Gastroesophageal sphincter (tissue), 4 donors: Measurements from ENCODE around the gene NRXN2. TPM values are rescaled to one million over a fixed set of nuclear protein-coding genes. Genes with fewer than 3 reads are reported as not detected.

Source experiments
- ATAC-seq: fragments of 150-250 bp; one replicate; pipeline ENCODE4 v1.9.1; 2016; ENCODE audit warnings: mild to moderate bottlenecking, moderate library complexity
- H3K27ac ChIP-seq, 4 donors: fragments of 200-600 bp; sonication (generic) in 3 of 4; 1 replicate in 3 of 4; 2 replicates in 1 of 4; pipeline ENCODE4 v1.5.1; 2016 to 2019
- H3K27me3 ChIP-seq: fragments of 200-600 bp; sonication (generic); one replicate; pipeline ENCODE4 v1.5.1; 2019
- H3K36me3 ChIP-seq, 2 donors: fragments of 200-600 bp; sonication (generic); one replicate each; pipeline ENCODE4 v1.5.1; 2019; ENCODE audit warnings: control low read depth in 1 of 2
- H3K4me1 ChIP-seq, 3 donors: fragments of 200-600 bp; sonication (generic); 1 replicate in 2 of 3; 2 replicates in 1 of 3; pipeline ENCODE4 v1.5.1; 2016 to 2019; ENCODE audit warnings: control low read depth in 2 of 3
- H3K4me3 ChIP-seq, 2 donors: fragments of 200-600 bp; sonication (generic); one replicate each; pipeline ENCODE4 v1.5.1; 2019; ENCODE audit warnings: mild to moderate bottlenecking in 1 of 2, moderate library complexity in 1 of 2
- H3K9me3 ChIP-seq, 3 donors: fragments of 200-600 bp; sonication (generic); one replicate each; pipeline ENCODE4 v1.5.1; 2017 to 2019; ENCODE audit warnings: control low read depth in 2 of 3
- CTCF ChIP-seq, 4 experiments: fragments of 200-600 bp in 2 of 4; fragments of 450-650 bp in 2 of 4; sonication (generic) in 1 of 4; IDR thresholded peaks; one replicate each; pipeline ENCODE4 v1.5.1; 2017 to 2019; ENCODE audit warnings: antibody characterized with exemption in 4 of 4, mild to moderate bottlenecking in 2 of 4, moderate library complexity in 2 of 4
- EP300 ChIP-seq: sonication (generic); formaldehyde crosslinking; IDR thresholded peaks from one replicate; pipeline ENCODE4 v1.6.1; 2017; ENCODE audit warnings: antibody characterized with exemption, mild to moderate bottlenecking
- POLR2A ChIP-seq, 2 donors: fragments of 450-650 bp; IDR thresholded peaks; one replicate each; pipeline ENCODE4 v1.6.1; 2017; ENCODE audit warnings: antibody characterized with exemption in 2 of 2, mild to moderate bottlenecking in 2 of 2, moderate library complexity in 1 of 2
- POLR2AphosphoS5 ChIP-seq: sonication (generic); formaldehyde crosslinking; IDR thresholded peaks from one replicate; pipeline ENCODE4 v1.6.1; 2017; ENCODE audit warnings: antibody characterized with exemption
- WGBS, 2 donors: methylation state at CpG; one replicate each; pipeline ENCODE4 v1.1.5; 2018; ENCODE audit warnings: low coverage in 1 of 2; 5-methylcytosine and 5-hydroxymethylcytosine counted together
- total RNA-seq, 4 donors: library from RNA; depleted of rRNA; stranded (reverse); fragments of >200 nt; gene quantifications; one replicate each; pipeline ENCODE4 v1.1.0, GENCODE V29; 2016

The NRXN2 gene
- total RNA-seq, 4 donors from 2014 or later: 3.4 to 25.4 (median 5.0) TPM

GRCh38 chr11:64762674-64763525, 39.9 kb upstream of the NRXN2 start:
- Histone ChIP-seq H3K27me3 (no peaks in the 10 kb centered on the region), H3K9me3 (no peaks in the 10 kb centered on the region), H3K4me1 (peaks cover 7 to 100% (median 60%) of the 10 kb centered on the region in 3 donors), H3K4me3 (no peak overlapping the region), H3K27ac (peak overlapping the region; percentile 16 to 86 (median 85)), H3K36me3 (peaks cover 4 to 63% of the 10 kb centered on the region in 2 donors)
- ATAC-seq: no peak
- WGBS, 2 donors: 24 to 43% methylated on average over 6 to 7 of the region's 13 CpGs
- TF ChIP-seq POLR2AphosphoS5: peak; percentile 36
- no peak for TF ChIP-seq CTCF (IDR thresholded peaks at IDR 0.05)

- TF ChIP-seq EP300 (no peak), POLR2A (IDR thresholded peaks at IDR 0.05) (no peak), POLR2AphosphoS5 (peak; percentile 12), CTCF (IDR thresholded peaks at IDR 0.05) (no peak)
- H3K4me3 ChIP-seq: no peak overlapping the region
- no peaks in the 10 kb centered on the region for H3K9me3 ChIP-seq
- H3K27me3 ChIP-seq: no peaks in the 10 kb centered on the region
- no peak for ATAC-seq
- H3K4me1 ChIP-seq: peaks cover 7 to 96% (median 56%) of the 10 kb centered on the region in 3 donors
- peak overlapping the region in 3 of 4 donors; percentile 84 to 86 (median 86) for H3K27ac ChIP-seq
- peaks cover 3 to 57% of the 10 kb centered on the region in 2 donors for H3K36me3 ChIP-seq
- WGBS, 2 donors: 54 to 67% methylated on average over 2 to 4 of the region's 5 CpGs
Observed at GRCh38 chr11:64762277-64762673, 39.3 kb upstream of the NRXN2 start.

GRCh38 chr11:64760759-64761420, 37.9 kb upstream of the NRXN2 start:
- peaks cover 7 to 82% (median 56%) of the 10 kb centered on the region in 3 donors for H3K4me1 ChIP-seq
- ATAC-seq: no peak
- no peak for TF ChIP-seq CTCF (IDR thresholded peaks at IDR 0.05)
- 36% methylated on average over 7 of the region's 7 CpGs; no CpG with 5 or more reads in 1 of the 2 donors for WGBS, 2 donors
- H3K27me3 ChIP-seq: no peaks in the 10 kb centered on the region
- H3K27ac ChIP-seq: peak overlapping the region in 3 of 4 donors; percentile 86
- no peaks in the 10 kb centered on the region for H3K9me3 ChIP-seq
- H3K36me3 ChIP-seq: peaks cover 0 to 43% of the 10 kb centered on the region in 2 donors
- no peak overlapping the region for H3K4me3 ChIP-seq

GRCh38 chr11:64759722-64760719, 37.0 kb upstream of the NRXN2 start, which contains the start of gene PYGM:
Gene PYGM, minus strand, starts transcription at chr11:64759974. Its CDS starts 76 bp downstream, at chr11:64759898.
- Histone ChIP-seq H3K27ac (peak within 1 kb of the TSS; percentile 64 to 86 (median 86)), H3K4me3 (peak within 1 kb of the TSS; percentile 9 to 40), H3K4me1 (peaks cover 7 to 73% (median 56%) of the 10 kb centered on the region in 3 donors), H3K9me3 (no peaks in the 10 kb centered on the region), H3K36me3 (peaks cover 0 to 39% of the 10 kb centered on the region in 2 donors), H3K27me3 (no peaks in the 10 kb centered on the region)
- TF ChIP-seq CTCF (IDR thresholded peaks at IDR 0.05) (peak in 1 of 4 experiments; percentile 2), POLR2A (IDR thresholded peaks at IDR 0.05) (peak in 1 of 2 donors; percentile 10), POLR2AphosphoS5 (peak; percentile 62), EP300 (no peak)
- ATAC-seq: peak; percentile 82
- 7% methylated on average over 3 of the region's 24 CpGs; no CpG with 5 or more reads in 1 of the 2 donors for WGBS, 2 donors
